Measurements from ENCODE around the gene COQ4. TPM values are rescaled to one million over a fixed set of nuclear protein-coding genes. Genes with fewer than 3 reads are reported as not detected.

Gene COQ4
- total RNA-seq, 1 experiment from 2014 or later, result 62.8 TPM

DNA sequence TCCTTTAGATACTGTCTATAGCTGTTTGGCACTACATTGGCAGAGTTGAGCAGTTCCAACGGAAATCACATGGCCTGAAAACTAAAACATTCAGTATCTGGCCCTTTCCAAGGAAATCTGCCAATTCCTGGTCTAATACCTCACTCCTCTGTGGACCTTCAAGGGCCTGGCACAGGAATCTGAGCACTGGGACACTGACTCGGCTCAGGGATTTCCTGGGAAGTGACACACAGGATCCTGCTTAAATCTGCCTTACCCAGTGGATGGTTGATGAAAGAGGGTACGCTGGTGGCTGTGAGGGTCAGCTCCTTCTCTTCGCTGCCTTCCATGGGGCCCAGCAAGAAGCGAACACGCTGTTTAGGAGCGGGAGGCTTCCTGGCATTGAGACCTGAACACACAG is 1.3 kb upstream of the COQ4 start:
- intact Hi-C loops (cut with micrococcal nuclease; ENCODE audit: unreplicated experiment), result no loop called here
- Histone ChIP-seq H3K36me3 (ENCODE audit: insufficient read depth, low read length, poor library complexity, severe bottlenecking) (peaks cover 33% of the 10 kb centered on the region), H3K4me3 (ENCODE audit: low read depth, low read length, poor library complexity, severe bottlenecking) (peak overlapping the region; percentile 98), H3K27ac (ENCODE audit: low read depth, low read length, poor library complexity, severe bottlenecking) (no peak overlapping the region), H3K27me3 (replicated peaks; ENCODE audit: insufficient read depth, low read depth, low read length, poor library complexity) (no peaks in the 10 kb centered on the region), H3K9me3 (ENCODE audit: low read depth, low read length, poor library complexity, severe bottlenecking) (no peaks in the 10 kb centered on the region), H3K4me1 (ENCODE audit: insufficient read depth, low read length, poor library complexity, severe bottlenecking) (peaks cover 13% of the 10 kb centered on the region)
- BruUV-seq (replicated peaks), result no TSS peak
- TF ChIP-seq, protein P1, sequence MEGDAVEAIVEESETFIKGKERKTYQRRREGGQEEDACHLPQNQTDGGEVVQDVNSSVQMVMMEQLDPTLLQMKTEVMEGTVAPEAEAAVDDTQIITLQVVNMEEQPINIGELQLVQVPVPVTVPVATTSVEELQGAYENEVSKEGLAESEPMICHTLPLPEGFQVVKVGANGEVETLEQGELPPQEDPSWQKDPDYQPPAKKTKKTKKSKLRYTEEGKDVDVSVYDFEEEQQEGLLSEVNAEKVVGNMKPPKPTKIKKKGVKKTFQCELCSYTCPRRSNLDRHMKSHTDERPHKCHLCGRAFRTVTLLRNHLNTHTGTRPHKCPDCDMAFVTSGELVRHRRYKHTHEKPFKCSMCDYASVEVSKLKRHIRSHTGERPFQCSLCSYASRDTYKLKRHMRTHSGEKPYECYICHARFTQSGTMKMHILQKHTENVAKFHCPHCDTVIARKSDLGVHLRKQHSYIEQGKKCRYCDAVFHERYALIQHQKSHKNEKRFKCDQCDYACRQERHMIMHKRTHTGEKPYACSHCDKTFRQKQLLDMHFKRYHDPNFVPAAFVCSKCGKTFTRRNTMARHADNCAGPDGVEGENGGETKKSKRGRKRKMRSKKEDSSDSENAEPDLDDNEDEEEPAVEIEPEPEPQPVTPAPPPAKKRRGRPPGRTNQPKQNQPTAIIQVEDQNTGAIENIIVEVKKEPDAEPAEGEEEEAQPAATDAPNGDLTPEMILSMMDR (conservative IDR thresholded peaks at IDR 0.05; ENCODE audit: low read depth, low read length), result no peak
- no peak for TF ChIP-seq EZH2 (IDR thresholded peaks at IDR 0.05; ENCODE audit: borderline replicate concordance, low read depth, low read length, poor library complexity, severe bottlenecking)
- no peak for DNase-seq (ENCODE audit: low spot score)
- ChIA-PET CTCF (no interaction called here), POLR2A (ENCODE audit: low non-redundant PET) (no interaction called here)

DNA sequence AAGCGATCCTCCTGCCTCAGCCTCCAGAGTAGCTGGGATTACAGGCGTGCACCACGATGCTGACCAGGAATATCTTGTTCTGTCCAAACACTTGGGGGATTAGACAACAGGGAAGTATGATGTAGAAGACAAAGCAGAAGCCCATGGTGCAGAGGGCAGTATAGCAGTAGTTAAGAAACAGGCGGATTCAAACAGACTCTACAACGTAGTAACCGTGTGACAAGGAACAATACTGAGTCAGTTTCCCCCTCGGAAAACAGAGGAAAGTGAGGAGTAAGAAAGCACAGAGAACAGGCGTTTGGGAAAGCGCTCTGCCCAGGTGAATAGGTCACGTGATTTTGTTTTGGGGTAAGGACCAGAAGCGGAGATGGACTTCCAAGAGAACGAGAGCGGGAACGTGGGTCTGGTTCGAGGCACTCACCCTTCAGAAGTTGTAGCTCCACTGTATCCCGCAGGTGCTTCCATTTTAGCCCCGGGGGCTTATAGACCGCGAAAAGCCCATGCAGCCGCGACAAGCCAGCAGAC is 698 bp upstream of the COQ4 start:
- no peak for TF ChIP-seq EZH2 (IDR thresholded peaks at IDR 0.05; ENCODE audit: borderline replicate concordance, low read depth, low read length, poor library complexity, severe bottlenecking)
- TF ChIP-seq, protein P1 (conservative IDR thresholded peaks at IDR 0.05; ENCODE audit: low read depth, low read length), result no peak
- intact Hi-C loops (cut with micrococcal nuclease; ENCODE audit: unreplicated experiment), result no loop called here
- peak overlapping the region; percentile 98 for H3K27ac ChIP-seq (ENCODE audit: low read depth, low read length, poor library complexity, severe bottlenecking)
- ChIA-PET POLR2A (ENCODE audit: low non-redundant PET) (no interaction called here), CTCF (no interaction called here)
- H3K9me3 ChIP-seq (ENCODE audit: low read depth, low read length, poor library complexity, severe bottlenecking), result no peaks in the 10 kb centered on the region
- BruUV-seq (replicated peaks), result TSS peak; percentile 78
- no peak for DNase-seq (ENCODE audit: low spot score)
- H3K4me3 ChIP-seq (ENCODE audit: low read depth, low read length, poor library complexity, severe bottlenecking), result peak overlapping the region; percentile 98
- no peaks in the 10 kb centered on the region for H3K27me3 ChIP-seq (replicated peaks; ENCODE audit: insufficient read depth, low read depth, low read length, poor library complexity)
- H3K36me3 ChIP-seq (ENCODE audit: insufficient read depth, low read length, poor library complexity, severe bottlenecking), result peaks cover 28% of the 10 kb centered on the region
- H3K4me1 ChIP-seq (ENCODE audit: insufficient read depth, low read length, poor library complexity, severe bottlenecking), result peaks cover 13% of the 10 kb centered on the region

DNA sequence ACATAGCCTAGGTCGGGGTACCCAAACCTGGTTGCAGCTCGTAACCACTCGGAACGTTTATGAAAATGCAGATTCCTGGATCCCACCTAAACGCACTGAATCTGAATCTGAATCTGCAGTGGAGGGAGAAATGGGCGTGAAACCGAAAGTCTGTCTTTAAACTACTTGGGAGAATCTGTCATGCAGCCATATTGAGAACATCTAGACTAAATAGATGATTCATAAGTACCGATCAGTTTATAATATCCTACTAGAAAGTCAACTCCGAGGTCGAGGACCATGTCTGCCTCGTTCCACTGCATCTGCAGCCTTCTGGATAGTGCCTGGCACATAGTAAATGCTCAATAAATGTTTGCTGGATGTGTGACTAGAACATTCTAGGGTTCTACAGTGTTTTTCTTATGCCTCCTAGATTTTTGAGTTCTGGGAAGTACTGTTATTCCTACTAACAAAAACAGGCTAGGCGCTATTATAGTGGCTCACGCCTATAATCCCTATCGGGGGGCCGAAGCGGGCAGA is 632 bp downstream of the COQ4 start:
- H3K4me3 ChIP-seq (ENCODE audit: low read depth, low read length, poor library complexity, severe bottlenecking), result peak overlapping the region; percentile 98
- DNase-seq (ENCODE audit: low spot score), result no peak
- H3K27me3 ChIP-seq (replicated peaks; ENCODE audit: insufficient read depth, low read depth, low read length, poor library complexity), result no peaks in the 10 kb centered on the region
- TF ChIP-seq, protein P1 (conservative IDR thresholded peaks at IDR 0.05; ENCODE audit: low read depth, low read length), result no peak
- H3K36me3 ChIP-seq (ENCODE audit: insufficient read depth, low read length, poor library complexity, severe bottlenecking), result peaks cover 19% of the 10 kb centered on the region
- POLR2A ChIA-PET (ENCODE audit: low non-redundant PET), result interaction anchor here (0.7 kb wide), 1 partner anchor 337 kb away, joined by 3 read pairs; no protein-coding TSS in a partner anchor
- CTCF ChIA-PET, result no interaction called here
- H3K4me1 ChIP-seq (ENCODE audit: insufficient read depth, low read length, poor library complexity, severe bottlenecking), result peaks cover 13% of the 10 kb centered on the region
- intact Hi-C loops (cut with micrococcal nuclease; ENCODE audit: unreplicated experiment), result no loop called here
- no peaks in the 10 kb centered on the region for H3K9me3 ChIP-seq (ENCODE audit: low read depth, low read length, poor library complexity, severe bottlenecking)
- peak overlapping the region; percentile 98 for H3K27ac ChIP-seq (ENCODE audit: low read depth, low read length, poor library complexity, severe bottlenecking)
- TSS peak; percentile 66 for BruUV-seq (replicated peaks)
